ENCODE data around the gene SOBP. TPM values are rescaled to one million over a fixed set of nuclear protein-coding genes. Genes with fewer than 3 reads are reported as not detected.

Gene SOBP
- polyA plus RNA-seq, 1 donor: 4.6 TPM

- DNase-seq: no peak
- H3K4me3 ChIP-seq (ENCODE audit: low read length): no peak overlapping the region
- WGBS (ENCODE audit: insufficient coverage, low lambda C conversion rate): 100% methylated on average over 2 of the region's 3 CpGs
These were observed 47.6 kb downstream of the SOBP start for GRCh38 chr6:107537559-107537958.

GRCh38 chr6:107538856-107539387 is 49.0 kb downstream of the SOBP start:
- DNase-seq: no peak
- H3K36me3 ChIP-seq (ENCODE audit: control insufficient read depth, insufficient read depth, low read length): no peaks in the 10 kb centered on the region
- 100% methylated on average over 2 of the region's 4 CpGs for WGBS (ENCODE audit: insufficient coverage, low lambda C conversion rate)
- no peak overlapping the region for H3K4me3 ChIP-seq (ENCODE audit: low read length)
- H3K9me3 ChIP-seq (ENCODE audit: control insufficient read depth, low read depth, low read length): no peaks in the 10 kb centered on the region
- H3K4me1 ChIP-seq (ENCODE audit: control insufficient read depth, insufficient read depth, low read length): peaks cover 18% of the 10 kb centered on the region
- no peak overlapping the region for H3K27ac ChIP-seq (ENCODE audit: low read length)
- H3K27me3 ChIP-seq (ENCODE audit: control insufficient read depth, insufficient read depth, low read length): no peaks in the 10 kb centered on the region

More at GRCh38 chr6:107537559-107537958, 47.6 kb downstream of the SOBP start:
- no peaks in the 10 kb centered on the region for H3K9me3 ChIP-seq (ENCODE audit: control insufficient read depth, low read depth, low read length)
- no peaks in the 10 kb centered on the region for H3K27me3 ChIP-seq (ENCODE audit: control insufficient read depth, insufficient read depth, low read length)
- no peaks in the 10 kb centered on the region for H3K36me3 ChIP-seq (ENCODE audit: control insufficient read depth, insufficient read depth, low read length)
- H3K4me1 ChIP-seq (ENCODE audit: control insufficient read depth, insufficient read depth, low read length): peaks cover 18% of the 10 kb centered on the region
- no peak overlapping the region for H3K27ac ChIP-seq (ENCODE audit: low read length)

- H3K27me3 ChIP-seq (ENCODE audit: control insufficient read depth, insufficient read depth, low read length): no peaks in the 10 kb centered on the region
- no peaks in the 10 kb centered on the region for H3K9me3 ChIP-seq (ENCODE audit: control insufficient read depth, low read depth, low read length)
- H3K4me1 ChIP-seq (ENCODE audit: control insufficient read depth, insufficient read depth, low read length): peaks cover 18% of the 10 kb centered on the region
- peak; percentile 58 to 71 for DNase-seq
- WGBS (ENCODE audit: insufficient coverage, low lambda C conversion rate): 20% methylated on average over 1 of the region's 6 CpGs
- no peaks in the 10 kb centered on the region for H3K36me3 ChIP-seq (ENCODE audit: control insufficient read depth, insufficient read depth, low read length)
- H3K27ac ChIP-seq (ENCODE audit: low read length): peak overlapping the region; percentile 74
- peak overlapping the region; percentile 5 for H3K4me3 ChIP-seq (ENCODE audit: low read length)
These were observed 49.5 kb downstream of the SOBP start for GRCh38 chr6:107539409-107539808.

DNA sequence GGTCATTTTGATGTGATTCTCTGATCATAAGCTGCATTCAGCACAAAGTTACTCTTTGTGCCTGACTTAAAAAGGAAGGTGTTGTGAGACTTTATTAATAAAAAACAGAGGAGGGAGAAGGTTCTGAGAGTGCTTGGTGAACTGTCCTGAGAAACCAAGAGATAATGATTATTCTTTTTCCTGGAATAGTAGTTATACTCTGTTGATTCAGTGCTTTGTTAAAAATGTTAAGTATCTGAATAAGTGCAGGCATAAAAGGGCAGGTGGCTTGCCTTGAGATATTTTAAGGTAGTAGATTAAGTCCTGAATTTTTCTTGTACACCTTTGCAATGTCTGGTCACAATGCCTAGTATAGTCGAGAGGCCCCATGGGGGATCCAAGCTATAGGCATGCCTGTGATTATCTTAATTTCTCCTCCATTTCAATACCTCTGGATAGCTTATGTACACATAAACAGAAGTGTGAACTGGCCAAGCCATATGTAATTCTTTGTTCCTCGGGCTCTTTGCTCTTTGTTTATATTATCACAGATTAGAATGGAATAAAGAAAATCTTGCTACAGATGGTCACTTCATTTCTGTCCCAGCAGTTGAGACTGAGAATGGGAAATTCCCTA is 50.0 kb downstream of the SOBP start:
- no peaks in the 10 kb centered on the region for H3K27me3 ChIP-seq (ENCODE audit: control insufficient read depth, insufficient read depth, low read length)
- 0% methylated on average over 1 of the region's 2 CpGs for WGBS (ENCODE audit: insufficient coverage, low lambda C conversion rate)
- peak overlapping the region; percentile 5 for H3K4me3 ChIP-seq (ENCODE audit: low read length)
- H3K27ac ChIP-seq (ENCODE audit: low read length): peak overlapping the region; percentile 74
- H3K9me3 ChIP-seq (ENCODE audit: control insufficient read depth, low read depth, low read length): no peaks in the 10 kb centered on the region
- peak in 1 of 2 donors; percentile 7 for DNase-seq
- H3K4me1 ChIP-seq (ENCODE audit: control insufficient read depth, insufficient read depth, low read length): peaks cover 18% of the 10 kb centered on the region
- H3K36me3 ChIP-seq (ENCODE audit: control insufficient read depth, insufficient read depth, low read length): no peaks in the 10 kb centered on the region

GRCh38 chr6:107540465-107540857 is 50.5 kb downstream of the SOBP start:
- DNase-seq: peak in 1 of 2 donors; percentile 28
- no peaks in the 10 kb centered on the region for H3K36me3 ChIP-seq (ENCODE audit: control insufficient read depth, insufficient read depth, low read length)
- no peak overlapping the region for H3K4me3 ChIP-seq (ENCODE audit: low read length)
- peak overlapping the region; percentile 74 for H3K27ac ChIP-seq (ENCODE audit: low read length)
- H3K9me3 ChIP-seq (ENCODE audit: control insufficient read depth, low read depth, low read length): no peaks in the 10 kb centered on the region
- peaks cover 18% of the 10 kb centered on the region for H3K4me1 ChIP-seq (ENCODE audit: control insufficient read depth, insufficient read depth, low read length)
- WGBS (ENCODE audit: insufficient coverage, low lambda C conversion rate): no CpG with 5 or more reads among the region's 1 CpG
- H3K27me3 ChIP-seq (ENCODE audit: control insufficient read depth, insufficient read depth, low read length): no peaks in the 10 kb centered on the region

DNA sequence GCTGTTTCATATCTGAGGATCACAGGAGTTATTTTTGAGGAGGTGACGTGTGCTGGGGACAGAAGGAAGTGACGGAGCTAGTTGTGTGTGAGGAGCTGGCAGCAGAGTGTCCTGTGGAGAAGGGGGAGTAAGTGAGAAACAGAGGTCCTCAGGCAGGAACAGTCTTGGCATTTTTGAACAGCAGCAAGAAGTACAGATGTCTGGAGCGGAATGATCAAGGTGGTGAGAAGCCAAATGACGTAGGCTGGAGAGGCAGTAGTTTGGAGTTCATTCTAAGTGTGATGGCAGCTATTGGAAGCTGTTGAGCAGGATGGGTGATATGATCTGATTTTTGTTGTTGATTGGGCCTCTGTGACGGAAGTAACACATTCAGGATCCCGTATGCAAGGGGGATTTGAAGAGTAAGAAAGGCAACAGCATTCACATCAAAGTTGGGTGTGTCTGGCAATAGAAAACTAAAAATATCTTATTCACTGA is 52.3 kb downstream of the SOBP start:
- Histone ChIP-seq H3K27ac (ENCODE audit: low read length) (no peak overlapping the region), H3K27me3 (ENCODE audit: control insufficient read depth, insufficient read depth, low read length) (no peaks in the 10 kb centered on the region), H3K4me3 (ENCODE audit: low read length) (no peak overlapping the region), H3K36me3 (ENCODE audit: control insufficient read depth, insufficient read depth, low read length) (no peaks in the 10 kb centered on the region), H3K9me3 (ENCODE audit: control insufficient read depth, low read depth, low read length) (no peaks in the 10 kb centered on the region), H3K4me1 (ENCODE audit: control insufficient read depth, insufficient read depth, low read length) (peaks cover 18% of the 10 kb centered on the region)
- WGBS (ENCODE audit: insufficient coverage, low lambda C conversion rate): 100% methylated on average over 5 of the region's 6 CpGs
- no peak for DNase-seq

DNA sequence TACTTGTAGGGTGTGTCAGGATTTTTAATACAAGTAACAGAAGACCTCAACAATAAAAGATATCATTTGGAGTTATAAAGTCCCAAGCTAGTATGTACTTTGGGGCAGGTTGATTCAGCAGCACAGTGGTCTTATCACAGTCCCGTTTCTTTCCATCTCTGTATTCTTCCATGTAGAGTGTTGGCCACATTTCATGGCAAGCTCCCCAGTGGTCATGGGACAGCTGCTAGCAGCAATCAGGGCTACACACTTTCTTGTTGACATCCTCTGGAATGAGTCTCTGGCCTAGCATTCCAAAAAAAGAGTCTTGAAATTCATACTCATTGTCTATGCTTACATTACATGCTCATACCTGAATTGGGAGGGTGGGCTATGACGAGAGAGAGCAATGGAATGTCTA is 53.2 kb downstream of the SOBP start:
- DNase-seq: no peak
- Histone ChIP-seq H3K27me3 (ENCODE audit: control insufficient read depth, insufficient read depth, low read length) (no peaks in the 10 kb centered on the region), H3K36me3 (ENCODE audit: control insufficient read depth, insufficient read depth, low read length) (no peaks in the 10 kb centered on the region), H3K4me1 (ENCODE audit: control insufficient read depth, insufficient read depth, low read length) (peaks cover 18% of the 10 kb centered on the region), H3K27ac (ENCODE audit: low read length) (no peak overlapping the region), H3K4me3 (ENCODE audit: low read length) (no peak overlapping the region), H3K9me3 (ENCODE audit: control insufficient read depth, low read depth, low read length) (no peaks in the 10 kb centered on the region)
- no CpG with 5 or more reads among the region's 2 CpGs for WGBS (ENCODE audit: insufficient coverage, low lambda C conversion rate)

GRCh38 chr6:107543567-107543966 is 53.6 kb downstream of the SOBP start:
- Histone ChIP-seq H3K36me3 (ENCODE audit: control insufficient read depth, insufficient read depth, low read length) (no peaks in the 10 kb centered on the region), H3K27ac (ENCODE audit: low read length) (no peak overlapping the region), H3K9me3 (ENCODE audit: control insufficient read depth, low read depth, low read length) (no peaks in the 10 kb centered on the region), H3K4me3 (ENCODE audit: low read length) (no peak overlapping the region), H3K27me3 (ENCODE audit: control insufficient read depth, insufficient read depth, low read length) (no peaks in the 10 kb centered on the region), H3K4me1 (ENCODE audit: control insufficient read depth, insufficient read depth, low read length) (peaks cover 18% of the 10 kb centered on the region)
- 100% methylated on average over 1 of the region's 2 CpGs for WGBS (ENCODE audit: insufficient coverage, low lambda C conversion rate)
- DNase-seq: no peak

DNA sequence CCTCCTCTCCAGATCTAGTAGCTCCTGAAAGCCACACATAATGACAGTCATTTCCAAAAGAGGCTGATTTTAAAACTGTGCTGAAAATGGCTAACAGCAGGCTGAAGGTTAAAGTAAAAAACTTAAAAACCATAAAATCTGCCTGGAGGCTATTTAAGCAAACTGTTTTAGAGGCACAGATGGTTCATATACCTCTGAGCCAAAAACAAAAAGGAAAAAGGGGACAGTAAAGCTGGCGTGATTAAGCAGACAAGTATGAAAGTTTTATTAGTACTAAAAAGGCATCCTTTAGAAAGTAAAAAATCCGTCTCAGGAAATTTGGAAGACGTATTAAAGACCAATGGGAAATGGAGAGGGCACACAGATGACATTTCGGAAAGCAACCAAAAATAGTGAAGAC is 55.8 kb downstream of the SOBP start:
- H3K4me3 ChIP-seq (ENCODE audit: low read length): no peak overlapping the region
- WGBS (ENCODE audit: insufficient coverage, low lambda C conversion rate): 100% methylated on average over 4 of the region's 4 CpGs
- H3K27ac ChIP-seq (ENCODE audit: low read length): no peak overlapping the region

DNA sequence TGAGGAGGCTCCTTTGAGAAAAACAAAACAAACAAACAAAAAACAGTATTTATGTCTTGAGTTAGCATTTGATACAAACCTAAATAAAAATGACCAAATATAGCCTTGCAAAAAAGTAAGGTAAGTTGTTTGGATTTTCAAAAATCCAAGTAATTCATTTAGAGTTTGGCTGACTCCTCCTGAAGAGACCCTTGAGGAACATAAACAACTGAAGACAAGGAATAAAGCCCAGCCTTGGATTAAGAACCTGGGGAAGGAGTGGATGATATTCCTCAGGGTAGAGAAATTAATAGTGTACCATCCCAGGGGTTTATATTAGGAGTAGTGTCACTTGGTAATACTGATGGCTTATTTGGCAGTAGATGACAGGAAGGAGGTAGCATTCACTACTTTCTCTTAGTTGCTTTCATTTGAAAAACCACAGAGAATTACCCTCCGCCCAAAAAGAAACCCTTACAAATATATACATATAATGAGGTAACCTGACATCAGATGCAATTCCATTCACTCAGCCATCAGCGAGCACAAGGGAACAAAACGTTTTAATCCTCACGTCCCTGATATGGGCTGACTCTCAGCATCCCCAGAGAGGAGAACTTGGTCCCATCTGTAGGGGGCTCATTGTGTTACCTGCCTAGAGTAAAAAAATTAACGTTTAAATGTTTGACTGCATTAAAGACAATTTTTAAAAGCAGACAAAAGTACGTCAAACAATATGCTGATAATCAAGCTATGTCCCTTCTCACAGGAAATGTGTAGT is 57.0 kb downstream of the SOBP start:
- no peaks in the 10 kb centered on the region for H3K9me3 ChIP-seq (ENCODE audit: control insufficient read depth, low read depth, low read length)
- H3K36me3 ChIP-seq (ENCODE audit: control insufficient read depth, insufficient read depth, low read length): no peaks in the 10 kb centered on the region
- no peaks in the 10 kb centered on the region for H3K27me3 ChIP-seq (ENCODE audit: control insufficient read depth, insufficient read depth, low read length)
- no peak overlapping the region for H3K4me3 ChIP-seq (ENCODE audit: low read length)
- no peak overlapping the region for H3K27ac ChIP-seq (ENCODE audit: low read length)
- no peaks in the 10 kb centered on the region for H3K4me1 ChIP-seq (ENCODE audit: control insufficient read depth, insufficient read depth, low read length)
- DNase-seq: no peak
- 80% methylated on average over 3 of the region's 6 CpGs for WGBS (ENCODE audit: insufficient coverage, low lambda C conversion rate)

More for the DNA sequence above, 55.8 kb downstream of the SOBP start:
- no peaks in the 10 kb centered on the region for H3K27me3 ChIP-seq (ENCODE audit: control insufficient read depth, insufficient read depth, low read length)
- H3K9me3 ChIP-seq (ENCODE audit: control insufficient read depth, low read depth, low read length): no peaks in the 10 kb centered on the region
- no peak for DNase-seq
- no peaks in the 10 kb centered on the region for H3K36me3 ChIP-seq (ENCODE audit: control insufficient read depth, insufficient read depth, low read length)
- H3K4me1 ChIP-seq (ENCODE audit: control insufficient read depth, insufficient read depth, low read length): no peaks in the 10 kb centered on the region

All from large intestine (tissue), 3 donors.